Mesothelial cell of epicardium (in vitro differentiated cells): ENCODE measurements around the gene RALGPS1. TPM values are rescaled to one million over a fixed set of nuclear protein-coding genes. Genes with fewer than 3 reads are reported as not detected.

Source experiments
- DNase-seq, 2 experiments: peaks; one replicate each; pipeline ENCODE4 v3.0.0; 2021; ENCODE audit warnings: low spot score in 2 of 2; ENCODE audit not compliant: unreplicated experiment in 2 of 2
- H3K27ac Mint-ChIP-seq: 2 replicates; pipeline ENCODE4 v1.8.0; 2021; ENCODE audit warnings: mixed read lengths
- H3K27me3 Mint-ChIP-seq: 2 replicates; pipeline ENCODE4 v1.8.0; 2021; ENCODE audit warnings: low read depth, mixed read lengths
- H3K36me3 Mint-ChIP-seq: 2 replicates; pipeline ENCODE4 v1.8.0; 2021; ENCODE audit warnings: mixed read lengths
- H3K4me1 Mint-ChIP-seq: 2 replicates; pipeline ENCODE4 v1.8.0; 2021; ENCODE audit warnings: mixed read lengths
- H3K4me3 Mint-ChIP-seq: 2 replicates; pipeline ENCODE4 v1.8.0; 2021; ENCODE audit warnings: mild to moderate bottlenecking, moderate library complexity, mixed read lengths
- H3K9me3 Mint-ChIP-seq: 2 replicates; pipeline ENCODE4 v1.8.0; 2021; ENCODE audit warnings: mixed read lengths
- total RNA-seq: library from RNA; stranded (reverse); gene quantifications from 3 replicates; pipeline ENCODE4 v1.2.1, GENCODE V29; 2021
- TF ChIP-seq, protein P1 (sequence below): fragments of 200-600 bp; sonication (generic); IDR thresholded peaks from one replicate; pipeline ENCODE4 v1.5.0; 2021; ENCODE audit warnings: antibody characterized with exemption; ENCODE audit not compliant: unreplicated experiment

Gene RALGPS1
- total RNA-seq, 1 donor from 2014 or later = 25.6 TPM

DNA sequence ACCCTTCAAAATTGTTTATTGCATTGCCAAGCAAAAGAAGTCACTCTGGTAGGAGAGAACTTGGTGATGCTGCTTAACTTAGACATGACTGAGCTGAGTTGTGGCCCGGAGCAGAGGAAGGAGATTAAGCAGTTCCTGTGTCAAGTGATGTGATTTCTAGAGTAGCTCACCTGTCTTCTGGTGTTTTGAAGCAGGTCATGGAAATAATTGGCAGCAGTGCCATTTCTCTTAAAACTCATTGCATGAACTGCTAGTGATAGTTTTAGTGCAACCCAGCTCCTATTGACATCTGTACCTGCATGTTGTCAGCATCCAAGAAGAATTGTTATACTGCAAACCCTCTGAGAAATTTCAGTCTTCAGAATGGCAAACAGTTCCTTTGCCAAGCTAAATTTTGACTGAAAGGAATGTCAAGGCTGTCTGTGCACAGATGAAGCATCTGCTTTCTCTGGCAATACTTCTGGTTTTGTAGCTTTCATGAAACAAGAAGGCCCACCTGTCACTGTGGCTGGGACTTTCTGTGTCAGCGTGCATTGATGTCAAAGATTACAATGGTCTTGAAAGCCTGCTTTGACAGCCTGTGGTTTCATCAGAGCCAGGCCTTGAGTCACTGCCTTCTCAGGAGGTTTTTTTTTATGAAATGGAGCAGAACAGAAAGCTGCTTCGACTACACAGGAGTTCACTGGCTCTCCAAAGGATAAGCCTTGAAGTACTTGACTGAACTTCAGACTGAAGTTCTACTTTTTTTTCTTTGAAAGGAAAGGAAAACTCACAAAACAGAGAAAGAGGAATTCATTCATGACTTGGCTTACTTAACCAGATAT is 90.6 kb downstream of the RALGPS1 start:
- TF ChIP-seq, protein P1, sequence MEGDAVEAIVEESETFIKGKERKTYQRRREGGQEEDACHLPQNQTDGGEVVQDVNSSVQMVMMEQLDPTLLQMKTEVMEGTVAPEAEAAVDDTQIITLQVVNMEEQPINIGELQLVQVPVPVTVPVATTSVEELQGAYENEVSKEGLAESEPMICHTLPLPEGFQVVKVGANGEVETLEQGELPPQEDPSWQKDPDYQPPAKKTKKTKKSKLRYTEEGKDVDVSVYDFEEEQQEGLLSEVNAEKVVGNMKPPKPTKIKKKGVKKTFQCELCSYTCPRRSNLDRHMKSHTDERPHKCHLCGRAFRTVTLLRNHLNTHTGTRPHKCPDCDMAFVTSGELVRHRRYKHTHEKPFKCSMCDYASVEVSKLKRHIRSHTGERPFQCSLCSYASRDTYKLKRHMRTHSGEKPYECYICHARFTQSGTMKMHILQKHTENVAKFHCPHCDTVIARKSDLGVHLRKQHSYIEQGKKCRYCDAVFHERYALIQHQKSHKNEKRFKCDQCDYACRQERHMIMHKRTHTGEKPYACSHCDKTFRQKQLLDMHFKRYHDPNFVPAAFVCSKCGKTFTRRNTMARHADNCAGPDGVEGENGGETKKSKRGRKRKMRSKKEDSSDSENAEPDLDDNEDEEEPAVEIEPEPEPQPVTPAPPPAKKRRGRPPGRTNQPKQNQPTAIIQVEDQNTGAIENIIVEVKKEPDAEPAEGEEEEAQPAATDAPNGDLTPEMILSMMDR = no peak
- Mint-ChIP-seq H3K9me3 (no peaks in the 10 kb centered on the region), H3K4me1 (no peaks in the 10 kb centered on the region), H3K4me3 (no peak overlapping the region), H3K27me3 (no peaks in the 10 kb centered on the region), H3K27ac (no peak overlapping the region), H3K36me3 (no peaks in the 10 kb centered on the region)
- DNase-seq = no peak

DNA sequence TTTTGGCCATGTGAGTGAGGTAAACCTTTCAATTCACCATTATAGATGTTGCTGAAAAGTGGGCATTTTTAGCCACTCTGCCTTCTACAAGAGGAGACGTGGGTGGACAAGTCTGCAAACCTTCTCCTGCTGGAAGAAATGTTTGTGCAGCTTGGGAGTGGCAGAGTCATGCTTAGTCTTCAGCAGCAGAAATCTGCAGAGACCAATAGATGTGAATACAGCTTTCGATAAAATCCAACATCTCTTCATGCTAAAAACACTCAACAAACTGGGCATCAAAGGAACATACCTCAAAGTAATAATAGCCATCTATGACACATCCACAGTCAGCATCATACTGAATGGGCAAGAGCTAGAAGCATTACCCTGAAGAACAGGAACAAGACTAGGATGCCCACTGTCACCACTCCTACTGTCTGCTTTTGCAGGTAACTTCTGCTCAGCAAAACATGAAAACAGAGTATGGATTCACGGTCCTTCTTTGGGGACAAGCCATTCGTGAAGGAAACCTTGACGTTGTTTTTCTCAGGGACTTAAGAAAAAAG is 91.3 kb downstream of the RALGPS1 start:
- H3K36me3 Mint-ChIP-seq = no peaks in the 10 kb centered on the region
- DNase-seq = no peak
- H3K4me3 Mint-ChIP-seq = no peak overlapping the region
- TF ChIP-seq, protein P1 = no peak
- H3K27ac Mint-ChIP-seq = no peak overlapping the region
- H3K9me3 Mint-ChIP-seq = no peaks in the 10 kb centered on the region
- H3K27me3 Mint-ChIP-seq = no peaks in the 10 kb centered on the region
- H3K4me1 Mint-ChIP-seq = no peaks in the 10 kb centered on the region

DNA sequence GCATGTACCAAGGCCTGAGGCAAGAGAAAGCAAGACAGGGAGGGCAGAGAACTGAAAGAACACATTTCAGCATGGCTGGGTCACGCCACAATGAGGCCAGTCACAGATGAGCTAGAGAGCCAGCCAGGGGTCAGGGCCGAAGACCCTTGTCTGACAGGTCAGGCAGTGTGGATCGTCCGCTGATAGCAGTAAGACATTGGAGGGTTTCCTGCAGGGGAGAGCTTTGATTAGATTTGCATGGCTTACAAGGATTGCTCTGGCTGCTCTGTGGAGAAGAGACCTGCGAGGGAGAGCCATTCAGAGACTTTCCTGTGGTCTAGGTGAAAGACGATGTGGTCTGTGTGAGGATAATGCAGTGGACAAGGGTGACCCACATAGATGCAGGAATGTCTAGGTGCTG is 93.1 kb downstream of the RALGPS1 start:
- Mint-ChIP-seq H3K4me1 (peaks cover 4% of the 10 kb centered on the region), H3K9me3 (no peaks in the 10 kb centered on the region), H3K4me3 (no peak overlapping the region), H3K36me3 (no peaks in the 10 kb centered on the region), H3K27me3 (no peaks in the 10 kb centered on the region), H3K27ac (no peak overlapping the region)
- TF ChIP-seq, protein P1 = no peak
- DNase-seq = no peak

DNA sequence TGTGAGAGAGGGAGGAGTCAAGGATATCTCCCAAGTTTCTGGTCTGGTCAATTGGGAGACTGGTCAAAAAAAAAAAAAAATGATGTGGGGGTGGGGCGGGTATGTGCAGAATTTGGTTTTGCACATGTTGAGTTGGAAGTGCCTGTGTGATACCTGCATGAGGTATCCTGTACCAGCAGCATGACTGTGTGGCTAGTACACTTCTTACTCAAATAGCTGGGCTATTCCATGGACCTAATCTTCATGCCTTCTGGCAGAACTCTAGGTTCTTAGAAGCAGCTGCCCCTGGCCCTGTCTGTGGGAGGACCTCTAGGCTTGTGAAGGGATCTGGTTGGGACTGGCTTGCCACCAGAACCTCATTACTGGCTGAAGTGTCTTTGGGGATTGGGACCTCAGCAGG is 93.5 kb downstream of the RALGPS1 start:
- H3K36me3 Mint-ChIP-seq = no peaks in the 10 kb centered on the region
- DNase-seq = no peak
- H3K27me3 Mint-ChIP-seq = no peaks in the 10 kb centered on the region
- no peaks in the 10 kb centered on the region for H3K9me3 Mint-ChIP-seq
- no peak overlapping the region for H3K27ac Mint-ChIP-seq
- no peak overlapping the region for H3K4me3 Mint-ChIP-seq
- TF ChIP-seq, protein P1 = no peak
- peaks cover 4% of the 10 kb centered on the region for H3K4me1 Mint-ChIP-seq

DNA sequence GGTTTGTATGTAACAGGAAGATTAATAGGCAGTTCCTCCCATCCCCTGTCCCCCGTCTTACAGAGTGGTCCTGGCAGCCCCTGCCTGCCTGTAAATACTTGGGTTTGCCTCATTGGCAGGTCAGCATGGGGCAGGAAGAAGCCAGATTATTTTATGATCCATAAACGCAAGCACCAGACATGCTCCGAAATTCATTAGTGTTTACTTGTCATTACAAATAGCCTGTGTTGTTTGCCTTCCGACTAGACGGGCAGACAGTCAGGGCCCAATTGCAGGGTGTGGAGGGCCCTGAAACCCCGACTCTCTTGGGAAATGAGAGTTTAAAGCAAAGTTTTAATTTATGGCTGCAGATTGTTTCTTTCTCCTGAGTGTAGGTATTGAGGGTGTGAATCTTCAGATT is 97.2 kb downstream of the RALGPS1 start:
- H3K4me3 Mint-ChIP-seq = no peak overlapping the region
- no peaks in the 10 kb centered on the region for H3K36me3 Mint-ChIP-seq
- peak overlapping the region; percentile 85 for H3K27ac Mint-ChIP-seq
- H3K9me3 Mint-ChIP-seq = no peaks in the 10 kb centered on the region
- no peak for DNase-seq
- H3K4me1 Mint-ChIP-seq = peaks cover 17% of the 10 kb centered on the region
- no peaks in the 10 kb centered on the region for H3K27me3 Mint-ChIP-seq
- TF ChIP-seq, protein P1 = no peak
